ENCODE data around the gene AMPD1.

GRCh38 chr1:114696810-114697209 lies 1.5 kb upstream of the AMPD1 start:
- no peak for TF ChIP-seq MLLT1 (IDR thresholded peaks at IDR 0.05)
- no peak for TF ChIP-seq POLR2A (IDR thresholded peaks at IDR 0.05; ENCODE audit: low read depth, low read length)
- TF ChIP-seq TARDBP (IDR thresholded peaks at IDR 0.05; ENCODE audit: borderline replicate concordance), result no peak
- TF ChIP-seq CTCF (IDR thresholded peaks at IDR 0.05 in 2 of 3, conservative IDR thresholded peaks at IDR 0.05 in 1 of 3; ENCODE audit: control insufficient read depth in 2 of 3, extremely low read depth in 1 of 3, insufficient read depth in 1 of 3, low read depth in 3 of 3, low read length in 3 of 3), result no peak
- no peak for TF ChIP-seq ESRRA (IDR thresholded peaks at IDR 0.05; ENCODE audit: low read length)
- no peak for TF ChIP-seq HCFC1 (IDR thresholded peaks at IDR 0.05; ENCODE audit: low read length)

All from GM12878 (cell line).